IMR-90 (cell line): ENCODE data around the gene ITPK1. TPM values are rescaled to one million over a fixed set of nuclear protein-coding genes. Genes with fewer than 3 reads are reported as not detected.

Source experiments
- ATAC-seq: fragments of 200-7000 bp; cut with Tn5 transposase; 2 replicates; pipeline ENCODE4 v1.9.1; 2020; ENCODE audit warnings: low read depth, mild to moderate bottlenecking, moderate library complexity
- BruUV-seq: library from RNA; stranded (reverse); fragments of 400-500 nt; replicated peaks from 2 replicates; lab custom pipeline; 2021; lab: Mats Ljungman, UMichigan
- CTCF ChIA-PET: fragments of 300-600 bp; formaldehyde crosslinking; extraction: SDS; loops from one replicate; lab custom pipeline; 2021; ENCODE audit warnings: antibody characterized with exemption; lab: Yijun Ruan, JAX
- POLR2A ChIA-PET: fragments of 300-600 bp; sonication (Branson Sonifier 250); formaldehyde crosslinking; loops from one replicate; lab custom pipeline; 2022; ENCODE audit warnings: antibody characterized with exemption; ENCODE audit not compliant: unreplicated experiment; lab: Charles Lee
- DNase-seq: peaks from one replicate; pipeline ENCODE4 v3.0.0; 2013
- H2AFZ ChIP-seq: replicated peaks from 2 replicates; pipeline ENCODE3; 2013; ENCODE audit warnings: low read length, mild to moderate bottlenecking; ENCODE audit not compliant: poor library complexity
- H2AK5ac ChIP-seq: 2 replicates; pipeline ENCODE4 v1.6.1; 2013; ENCODE audit warnings: low read depth, low read length, inconsistent platforms
- H2AK9ac ChIP-seq: replicated peaks from 2 replicates; pipeline ENCODE3; 2013; ENCODE audit warnings: mild to moderate bottlenecking, low read depth, low read length, moderate library complexity; ENCODE audit not compliant: poor library complexity
- H2BK120ac ChIP-seq: 2 replicates; pipeline ENCODE4 v1.6.1; 2013; ENCODE audit warnings: low read depth, low read length, inconsistent platforms
- H2BK15ac ChIP-seq: 3 replicates; pipeline ENCODE4 v1.6.1; 2013; ENCODE audit warnings: low read depth, low read length, inconsistent platforms
- H2BK20ac ChIP-seq: 2 replicates; pipeline ENCODE4 v1.6.1; 2013; ENCODE audit warnings: low read depth, mild to moderate bottlenecking, inconsistent platforms, low read length, moderate library complexity
- H2BK5ac ChIP-seq: 2 replicates; pipeline ENCODE4 v1.6.1; 2013; ENCODE audit warnings: mild to moderate bottlenecking, low read depth, low read length, inconsistent platforms; ENCODE audit not compliant: poor library complexity, severe bottlenecking
- H3K14ac ChIP-seq: replicated peaks from 2 replicates; pipeline ENCODE4 v1.6.1; 2013; ENCODE audit warnings: low read depth, low read length, inconsistent platforms
- H3K18ac ChIP-seq: 2 replicates; pipeline ENCODE4 v1.6.1; 2013; ENCODE audit warnings: low read depth, low read length, control low read depth
- H3K23ac ChIP-seq: 2 replicates; pipeline ENCODE4 v1.6.1; 2013; ENCODE audit warnings: low read depth, low read length, inconsistent platforms
- H3K27ac ChIP-seq: 2 replicates; pipeline ENCODE4 v1.5.1; 2013; ENCODE audit warnings: mild to moderate bottlenecking, control low read depth, low read length; ENCODE audit not compliant: insufficient read depth
- H3K27me3 ChIP-seq: 2 replicates; pipeline ENCODE4 v1.6.1; 2013; ENCODE audit warnings: low read length; ENCODE audit not compliant: control insufficient read depth, insufficient read depth
- H3K36me3 ChIP-seq: 2 replicates; pipeline ENCODE4 v1.6.1; 2013; ENCODE audit warnings: low read length, mixed read lengths; ENCODE audit not compliant: control insufficient read depth, insufficient read depth
- H3K4ac ChIP-seq: 2 replicates; pipeline ENCODE4 v1.6.1; 2013; ENCODE audit warnings: low read depth, low read length, inconsistent platforms
- H3K4me1 ChIP-seq: 2 replicates; pipeline ENCODE4 v1.6.1; 2013; ENCODE audit warnings: low read length, mixed read lengths; ENCODE audit not compliant: control insufficient read depth, insufficient read depth
- H3K4me2 ChIP-seq: 2 replicates; pipeline ENCODE4 v1.6.1; 2013; ENCODE audit warnings: low read depth, mild to moderate bottlenecking, control low read depth, low read length, moderate library complexity
- H3K4me3 ChIP-seq: 2 replicates; pipeline ENCODE4 v1.5.1; 2013; ENCODE audit warnings: low read depth, mild to moderate bottlenecking, control low read depth, low read length, moderate library complexity; ENCODE audit not compliant: insufficient read depth
- H3K56ac ChIP-seq: 2 replicates; pipeline ENCODE4 v1.6.1; 2013; ENCODE audit warnings: low read length, inconsistent platforms; ENCODE audit not compliant: insufficient read depth; ENCODE audit errors: extremely low read depth
- H3K79me1 ChIP-seq, 2 experiments: 2 replicates each; pipeline ENCODE4 v1.6.1; 2013; ENCODE audit warnings: low read length in 2 of 2, inconsistent platforms in 1 of 2, low read depth in 1 of 2
- H3K9ac ChIP-seq: 2 replicates; pipeline ENCODE4 v1.6.1; 2013; ENCODE audit warnings: low read depth, low read length, control low read depth
- H3K9me1 ChIP-seq: 2 replicates; pipeline ENCODE4 v1.6.1; 2013; ENCODE audit warnings: low read length, inconsistent platforms; ENCODE audit not compliant: insufficient read depth
- H3K9me3 ChIP-seq: 2 replicates; pipeline ENCODE4 v1.6.1; 2013; ENCODE audit warnings: low read length; ENCODE audit not compliant: control insufficient read depth, insufficient read depth
- H4K20me1 ChIP-seq: 2 replicates; pipeline ENCODE4 v1.6.1; 2013; ENCODE audit warnings: low read length, inconsistent platforms; ENCODE audit not compliant: insufficient read depth
- H4K5ac ChIP-seq: 2 replicates; pipeline ENCODE4 v1.6.1; 2013; ENCODE audit warnings: mild to moderate bottlenecking, low read depth, low read length, control low read depth
- H4K8ac ChIP-seq, 2 experiments: 2 replicates each; pipeline ENCODE4 v1.6.1; 2013; ENCODE audit warnings: low read depth in 2 of 2, low read length in 2 of 2, control low read depth in 1 of 2, inconsistent platforms in 1 of 2
- H4K91ac ChIP-seq: 2 replicates; pipeline ENCODE4 v1.6.1; 2013; ENCODE audit warnings: low read depth, low read length, inconsistent platforms; ENCODE audit not compliant: insufficient read depth
- BHLHE40 ChIP-seq: fragments of 150-350 bp; IDR thresholded peaks from 2 replicates; pipeline ENCODE4 v1.6.1; 2016; ENCODE audit warnings: mild to moderate bottlenecking, low read depth, low read length
- CEBPB ChIP-seq: IDR thresholded peaks from 2 replicates; pipeline ENCODE4 v1.6.1; 2012; ENCODE audit warnings: low read depth, low read length, improper control_type of control experiment
- CHD1 ChIP-seq: IDR thresholded peaks from 2 replicates; pipeline ENCODE4 v1.6.1; 2012; ENCODE audit warnings: low read depth, low read length, improper control_type of control experiment
- CTCF ChIP-seq: conservative IDR thresholded peaks from 2 replicates; pipeline ENCODE4 v1.5.1; 2012; ENCODE audit warnings: mild to moderate bottlenecking, low read depth, low read length, improper control_type of control experiment
- MAZ ChIP-seq: IDR thresholded peaks from 2 replicates; pipeline ENCODE4 v1.6.1; 2012; ENCODE audit warnings: low read depth, mild to moderate bottlenecking, low read length, improper control_type of control experiment, moderate library complexity, borderline replicate concordance
- MXI1 ChIP-seq: IDR thresholded peaks from 2 replicates; pipeline ENCODE4 v1.6.1; 2012; ENCODE audit warnings: low read depth, mild to moderate bottlenecking, low read length, moderate library complexity, borderline replicate concordance
- NFE2L2 ChIP-seq: fragments of 150-350 bp; IDR thresholded peaks from 2 replicates; pipeline ENCODE4 v1.6.1; 2016; ENCODE audit warnings: low read depth, mild to moderate bottlenecking, low read length
- POLR2A ChIP-seq: IDR thresholded peaks from 2 replicates; pipeline ENCODE4 v1.6.1; 2012; ENCODE audit warnings: mild to moderate bottlenecking, low read depth, low read length
- RAD21 ChIP-seq: IDR thresholded peaks from 2 replicates; pipeline ENCODE4 v1.6.1; 2012; ENCODE audit warnings: low read length, improper control_type of control experiment
- RCOR1 ChIP-seq: IDR thresholded peaks from 2 replicates; pipeline ENCODE4 v1.6.1; 2012; ENCODE audit warnings: mild to moderate bottlenecking, low read length, improper control_type of control experiment; ENCODE audit not compliant: insufficient replicate concordance
- RFX5 ChIP-seq: IDR thresholded peaks from 2 replicates; pipeline ENCODE4 v1.8.0; 2012; ENCODE audit warnings: low read depth, mild to moderate bottlenecking, low read length, moderate library complexity
- SMC3 ChIP-seq: fragments of 150-350 bp; IDR thresholded peaks from 2 replicates; pipeline ENCODE4 v1.6.1; 2016; ENCODE audit warnings: low read depth, mild to moderate bottlenecking, antibody characterized with exemption, low read length, moderate library complexity
- USF2 ChIP-seq: fragments of 150-350 bp; IDR thresholded peaks from 2 replicates; pipeline ENCODE4 v1.6.1; 2017; ENCODE audit warnings: mild to moderate bottlenecking, antibody characterized with exemption, low read length, low read depth
- WGBS, 2 experiments: methylation state at CpG; one replicate each; pipeline versions ENCODE4 v1.1.5 to v1.1.7; 2013; ENCODE audit warnings: missing lambda C conversion rate in 2 of 2; ENCODE audit not compliant: insufficient read length in 1 of 2; ENCODE audit errors: extremely low coverage in 2 of 2; 5-methylcytosine and 5-hydroxymethylcytosine counted together
- dilution Hi-C: fragments of 300-500 bp; cut with HindIII; formaldehyde crosslinking; loops from one replicate; pipeline ENCODE4 v1.14.3; 2018; ENCODE audit warnings: low sequenced_read_pairs; ENCODE audit not compliant: unreplicated experiment
- in situ Hi-C: fragments of 300-500 bp; cut with MboI; formaldehyde crosslinking; loops from 3 replicates; pipeline ENCODE4 v1.14.3; 2019; ENCODE audit warnings: low sequenced_read_pairs, inconsistent platforms, mixed read lengths
- intact Hi-C: fragments of 100-400 bp; cut with micrococcal nuclease; formaldehyde crosslinking; loops from 2 replicates; pipeline ENCODE4 v1.10.0; 2022
- polyA plus RNA-seq, 3 experiments: library from polyadenylated mRNA; depleted of rRNA; stranded (reverse); fragments of >200 nt; gene quantifications; 2 replicates each; pipeline ENCODE4 v1.2.3, GENCODE V29; 2012; ENCODE audit warnings: low replicate concordance in 1 of 3
- total RNA-seq: library from RNA; depleted of rRNA; stranded (reverse); fragments of >200 nt; gene quantifications from 2 replicates; pipeline ENCODE4 v1.2.3, GENCODE V29; 2012
- TF ChIP-seq, protein P1 (sequence below): fragments of 150-350 bp; IDR thresholded peaks from 2 replicates; pipeline ENCODE4 v1.6.1; 2016; ENCODE audit warnings: low read depth, mild to moderate bottlenecking, low read length, moderate library complexity, borderline replicate concordance

Gene ITPK1
- total and polyA plus RNA-seq, 2 of the 4 experiments (the other 2 are of a cell fraction): 21.7 to 26.9 TPM

DNA sequence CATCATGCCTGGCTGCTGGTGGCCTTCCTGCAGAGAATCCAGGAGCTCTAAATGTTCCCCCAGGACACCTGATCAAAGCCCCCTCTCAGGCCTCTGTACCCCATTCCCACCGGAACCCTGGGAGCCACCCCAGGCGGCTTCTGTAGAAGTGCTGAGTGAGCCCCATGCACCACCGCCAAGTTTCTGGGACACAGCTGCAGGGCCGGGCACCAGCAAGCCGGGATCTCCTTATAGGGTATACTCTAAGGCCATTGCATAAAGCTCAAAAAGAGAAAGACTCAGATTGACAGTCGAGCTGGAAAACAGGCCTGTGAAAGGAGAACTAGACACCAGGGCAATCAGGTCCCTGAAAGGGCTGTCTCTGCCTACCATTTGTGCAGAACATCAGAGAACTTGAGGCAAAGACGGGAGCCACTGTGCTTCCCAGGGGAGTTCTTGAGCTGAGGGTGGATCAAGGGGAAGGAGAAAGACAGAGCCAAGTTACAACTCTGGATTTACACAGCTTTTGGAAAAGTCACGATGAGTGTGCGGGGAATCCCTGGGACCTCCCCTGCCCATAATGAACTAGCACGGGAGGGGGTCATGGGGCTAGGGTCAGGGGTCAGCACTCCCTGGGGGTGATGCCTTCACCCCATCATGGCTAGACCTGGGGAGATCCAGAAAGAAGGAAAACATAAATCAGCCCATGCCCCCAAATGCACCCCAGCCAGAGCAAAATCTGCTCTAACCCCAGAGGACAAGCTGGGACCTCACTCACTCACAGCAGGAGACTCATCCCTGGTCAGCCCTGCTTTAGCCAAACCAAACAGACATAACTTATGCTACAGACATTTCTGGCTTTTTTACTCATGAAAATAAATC, 51.1 kb downstream of the ITPK1 start:
- no peak overlapping the region for H2BK5ac ChIP-seq
- no peak overlapping the region for H3K27ac ChIP-seq
- H3K9me1 ChIP-seq: no peaks in the 10 kb centered on the region; the same call in 1 of the 2 replicates
- H3K4ac ChIP-seq: no peak overlapping the region
- in situ Hi-C loops (no loop called here), dilution Hi-C loops (no loop called here), intact Hi-C loops (no loop called here)
- BruUV-seq: no TSS peak
- no peak overlapping the region for H2BK15ac ChIP-seq
- ATAC-seq: peak; percentile 62
- H2AFZ ChIP-seq: peak overlapping the region; percentile 13
- H3K4me3 ChIP-seq: no peak overlapping the region
- H3K23ac ChIP-seq: no peak overlapping the region
- no peak overlapping the region for H2AK9ac ChIP-seq
- no peak overlapping the region for H3K14ac ChIP-seq
- H4K91ac ChIP-seq: no peak overlapping the region
- H4K8ac ChIP-seq: no peak overlapping the region
- H2BK120ac ChIP-seq: no peak overlapping the region
- no peaks in the 10 kb centered on the region for H3K9me3 ChIP-seq
- 47% methylated on average over 5 of the region's 10 CpGs; no CpG with 5 or more reads in 1 of the 2 experiments for WGBS, 2 experiments
- no peak overlapping the region for H4K5ac ChIP-seq
- ChIA-PET CTCF (interaction anchor here (0.7 kb wide), 1 partner anchor 28 kb away, joined by 3 read pairs; no protein-coding TSS in a partner anchor), POLR2A (no interaction called here)
- no peak overlapping the region for H2BK20ac ChIP-seq
- peaks cover 5% of the 10 kb centered on the region; the same call in 1 of the 2 replicates for H4K20me1 ChIP-seq
- no peak overlapping the region for H3K56ac ChIP-seq
- peak; percentile 52 for DNase-seq
- H3K79me1 ChIP-seq: no peaks in the 10 kb centered on the region
- H3K18ac ChIP-seq: no peak overlapping the region
- H3K4me1 ChIP-seq: peaks cover 5% of the 10 kb centered on the region
- H3K36me3 ChIP-seq: no peaks in the 10 kb centered on the region
- H3K9ac ChIP-seq: no peak overlapping the region
- peaks cover 3% of the 10 kb centered on the region; the same call in 1 of the 2 replicates for H3K27me3 ChIP-seq
- H2AK5ac ChIP-seq: no peak overlapping the region
- no peak overlapping the region for H3K4me2 ChIP-seq
- TF ChIP-seq MAZ (no peak), MXI1 (no peak), RCOR1 (no peak), CTCF (no peak), CEBPB (no peak), USF2 (no peak), RAD21 (no peak), NFE2L2 (no peak), RFX5 (no peak), BHLHE40 (no peak), SMC3 (no peak), CHD1 (no peak), POLR2A (no peak)
- TF ChIP-seq, protein P1, sequence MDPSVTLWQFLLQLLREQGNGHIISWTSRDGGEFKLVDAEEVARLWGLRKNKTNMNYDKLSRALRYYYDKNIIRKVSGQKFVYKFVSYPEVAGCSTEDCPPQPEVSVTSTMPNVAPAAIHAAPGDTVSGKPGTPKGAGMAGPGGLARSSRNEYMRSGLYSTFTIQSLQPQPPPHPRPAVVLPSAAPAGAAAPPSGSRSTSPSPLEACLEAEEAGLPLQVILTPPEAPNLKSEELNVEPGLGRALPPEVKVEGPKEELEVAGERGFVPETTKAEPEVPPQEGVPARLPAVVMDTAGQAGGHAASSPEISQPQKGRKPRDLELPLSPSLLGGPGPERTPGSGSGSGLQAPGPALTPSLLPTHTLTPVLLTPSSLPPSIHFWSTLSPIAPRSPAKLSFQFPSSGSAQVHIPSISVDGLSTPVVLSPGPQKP: no peak
